GM12874 (cell line): ENCODE data around the gene OR4C11.

Source experiments
- TF ChIP-seq, protein P1 (sequence below): IDR thresholded peaks from 2 replicates; pipeline ENCODE4 v1.5.1; 2011; ENCODE audit warnings: low read depth, mild to moderate bottlenecking, control low read depth, low read length, moderate library complexity; ENCODE audit not compliant: insufficient read depth

OR4C11 gene, protein sequence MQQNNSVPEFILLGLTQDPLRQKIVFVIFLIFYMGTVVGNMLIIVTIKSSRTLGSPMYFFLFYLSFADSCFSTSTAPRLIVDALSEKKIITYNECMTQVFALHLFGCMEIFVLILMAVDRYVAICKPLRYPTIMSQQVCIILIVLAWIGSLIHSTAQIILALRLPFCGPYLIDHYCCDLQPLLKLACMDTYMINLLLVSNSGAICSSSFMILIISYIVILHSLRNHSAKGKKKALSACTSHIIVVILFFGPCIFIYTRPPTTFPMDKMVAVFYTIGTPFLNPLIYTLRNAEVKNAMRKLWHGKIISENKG

DNA sequence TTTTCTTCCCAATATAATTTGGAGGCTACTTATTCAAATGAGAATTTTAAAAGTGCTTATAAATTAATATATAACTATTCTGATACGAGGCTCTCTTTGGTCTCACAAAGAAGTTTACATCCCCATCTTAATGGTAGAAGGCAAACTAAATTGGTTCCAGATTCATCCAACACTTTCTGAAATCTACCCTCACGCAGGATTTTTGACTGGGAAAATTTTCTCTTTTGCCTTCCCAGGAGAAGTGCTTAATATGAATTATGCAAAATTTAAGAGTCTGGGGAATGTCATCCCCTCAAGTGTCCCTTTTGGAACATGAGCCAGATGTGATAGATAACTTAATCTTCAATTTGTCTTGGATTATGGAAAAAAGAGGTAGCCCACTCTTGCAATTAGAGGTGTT is at the start of gene OR4C11:
OR4C11 (minus strand) TSS at position 101 of the 400 bp plus-strand sequence. CDS start 3,272 bp downstream, outside the sequence.
- TF ChIP-seq, protein P1, sequence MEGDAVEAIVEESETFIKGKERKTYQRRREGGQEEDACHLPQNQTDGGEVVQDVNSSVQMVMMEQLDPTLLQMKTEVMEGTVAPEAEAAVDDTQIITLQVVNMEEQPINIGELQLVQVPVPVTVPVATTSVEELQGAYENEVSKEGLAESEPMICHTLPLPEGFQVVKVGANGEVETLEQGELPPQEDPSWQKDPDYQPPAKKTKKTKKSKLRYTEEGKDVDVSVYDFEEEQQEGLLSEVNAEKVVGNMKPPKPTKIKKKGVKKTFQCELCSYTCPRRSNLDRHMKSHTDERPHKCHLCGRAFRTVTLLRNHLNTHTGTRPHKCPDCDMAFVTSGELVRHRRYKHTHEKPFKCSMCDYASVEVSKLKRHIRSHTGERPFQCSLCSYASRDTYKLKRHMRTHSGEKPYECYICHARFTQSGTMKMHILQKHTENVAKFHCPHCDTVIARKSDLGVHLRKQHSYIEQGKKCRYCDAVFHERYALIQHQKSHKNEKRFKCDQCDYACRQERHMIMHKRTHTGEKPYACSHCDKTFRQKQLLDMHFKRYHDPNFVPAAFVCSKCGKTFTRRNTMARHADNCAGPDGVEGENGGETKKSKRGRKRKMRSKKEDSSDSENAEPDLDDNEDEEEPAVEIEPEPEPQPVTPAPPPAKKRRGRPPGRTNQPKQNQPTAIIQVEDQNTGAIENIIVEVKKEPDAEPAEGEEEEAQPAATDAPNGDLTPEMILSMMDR = no peak

DNA sequence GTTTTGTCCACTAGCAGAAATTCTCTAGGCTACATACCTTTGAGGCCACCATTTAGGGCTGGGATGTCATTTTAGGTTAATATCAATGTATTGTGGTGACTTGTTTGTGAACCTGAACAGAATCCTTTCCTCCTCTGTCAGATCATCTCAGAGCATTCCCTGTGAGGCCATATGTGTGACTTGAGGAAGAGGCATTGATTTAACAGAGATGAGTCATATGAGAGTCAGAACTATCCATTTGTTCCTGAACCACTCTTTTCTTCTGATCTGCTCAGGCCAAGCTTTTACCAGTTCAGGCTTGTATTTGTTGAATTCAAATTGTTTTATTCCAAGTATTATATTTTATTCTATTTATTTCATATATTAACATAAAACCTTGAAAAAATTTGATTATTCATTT is 47.7 kb upstream of the OR4C11 start:
- TF ChIP-seq, protein P1 = no peak

DNA sequence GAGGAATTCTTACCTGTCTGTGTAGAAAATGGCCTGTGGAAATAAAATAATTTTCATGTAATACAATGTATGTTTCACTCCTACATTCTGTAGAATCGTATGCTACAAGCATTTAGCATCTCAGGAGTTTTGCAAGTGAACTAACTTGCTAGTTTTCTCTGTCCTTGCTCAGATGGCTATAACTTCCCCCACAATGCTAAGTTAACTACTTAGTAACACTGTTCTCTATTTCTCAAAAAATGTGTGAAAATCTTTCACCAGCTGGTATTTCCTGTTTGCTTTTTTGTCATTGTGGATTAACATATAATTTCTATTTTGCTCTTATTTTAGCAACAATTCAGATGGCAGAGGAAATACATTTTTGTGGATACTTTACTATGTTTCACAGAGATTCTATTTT is 45.1 kb upstream of the OR4C11 start:
- TF ChIP-seq, protein P1 = no peak

DNA sequence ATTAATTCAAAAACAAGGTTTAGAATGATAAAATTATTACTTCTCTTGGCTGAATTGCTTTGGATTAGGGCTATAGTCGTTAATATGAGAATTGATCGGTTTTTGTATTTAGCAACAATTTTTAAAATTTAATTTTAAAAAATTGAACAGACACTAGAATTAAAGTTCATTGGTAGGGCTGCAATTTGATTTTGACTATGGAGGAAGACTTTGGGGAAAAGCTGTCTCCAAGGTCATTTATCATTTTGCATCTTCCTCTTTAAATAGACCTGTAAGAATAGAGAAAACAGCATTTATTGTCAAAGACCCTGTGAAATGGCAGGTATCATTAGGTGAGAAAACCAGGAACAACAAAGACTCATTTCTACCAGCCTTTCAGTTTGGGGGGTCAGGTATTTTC is 40.6 kb upstream of the OR4C11 start, which contains the start of gene OR4S2:
OR4S2 (plus strand) TSS at position 301 of the 400 bp plus-strand sequence. CDS start 2,577 bp downstream, outside the sequence.
- TF ChIP-seq, protein P1 = no peak

DNA sequence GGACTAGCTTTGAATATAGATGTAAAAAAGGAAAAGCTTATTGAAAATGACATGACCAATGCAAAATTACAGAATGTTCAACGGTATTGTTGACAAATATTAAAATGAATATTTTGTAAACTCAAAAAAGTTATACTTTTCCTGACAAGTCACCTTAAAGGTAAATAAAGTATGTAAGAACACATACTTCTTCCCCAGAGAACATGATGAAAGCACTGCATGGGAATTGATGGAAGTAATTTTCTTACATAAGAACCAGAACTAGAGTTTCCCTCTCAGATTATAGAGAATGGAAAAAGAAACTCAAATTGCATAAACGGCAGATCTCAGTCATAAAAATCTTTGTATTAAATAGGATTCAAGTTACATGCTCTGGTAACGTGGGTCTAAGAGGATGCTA is 27.4 kb upstream of the OR4C11 start, which contains the start of gene OR4P4:
OR4P4 (plus strand) TSS at position 301 of the 400 bp plus-strand sequence.
- TF ChIP-seq, protein P1 = no peak

DNA sequence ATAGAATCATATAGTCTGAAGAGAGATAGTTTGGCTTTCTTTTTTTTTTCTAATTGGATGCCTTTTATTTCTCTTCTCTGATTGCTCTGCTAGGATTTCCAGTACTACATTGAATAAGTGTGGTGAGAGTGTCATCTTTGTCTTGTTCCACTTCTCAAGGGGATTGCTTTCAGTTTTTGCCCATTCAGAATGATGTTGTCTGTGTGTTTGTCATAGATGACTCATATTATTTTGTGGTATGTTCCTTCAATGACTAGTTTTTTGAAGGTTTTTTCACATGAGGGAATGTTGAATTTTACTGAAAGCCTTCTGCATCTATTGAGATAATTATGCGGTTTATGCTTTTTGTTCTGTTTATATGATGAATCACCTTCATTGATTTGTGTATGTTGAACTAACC is 17.1 kb upstream of the OR4C11 start:
- TF ChIP-seq, protein P1 = no peak

DNA sequence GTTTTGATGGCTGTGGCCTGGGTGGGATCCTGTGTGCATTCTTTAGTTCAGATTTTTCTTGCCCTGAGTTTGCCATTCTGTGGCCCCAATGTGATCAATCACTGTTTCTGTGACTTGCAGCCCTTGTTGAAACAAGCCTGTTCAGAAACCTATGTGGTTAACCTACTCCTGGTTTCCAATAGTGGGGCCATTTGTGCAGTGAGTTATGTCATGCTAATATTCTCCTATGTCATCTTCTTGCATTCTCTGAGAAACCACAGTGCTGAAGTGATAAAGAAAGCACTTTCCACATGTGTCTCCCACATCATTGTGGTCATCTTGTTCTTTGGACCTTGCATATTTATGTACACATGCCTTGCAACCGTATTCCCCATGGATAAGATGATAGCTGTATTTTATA is 34.9 kb downstream of the OR4C11 start:
- TF ChIP-seq, protein P1 = no peak
